GM21786 (cell line): ENCODE results near the gene ING4.

Experiments
- ATAC-seq: cut with Tn5 transposase; IDR thresholded peaks from one replicate; pipeline ENCODE4 v1.9.1; 2021; ENCODE audit not compliant: unreplicated experiment

The ING4 gene

DNA sequence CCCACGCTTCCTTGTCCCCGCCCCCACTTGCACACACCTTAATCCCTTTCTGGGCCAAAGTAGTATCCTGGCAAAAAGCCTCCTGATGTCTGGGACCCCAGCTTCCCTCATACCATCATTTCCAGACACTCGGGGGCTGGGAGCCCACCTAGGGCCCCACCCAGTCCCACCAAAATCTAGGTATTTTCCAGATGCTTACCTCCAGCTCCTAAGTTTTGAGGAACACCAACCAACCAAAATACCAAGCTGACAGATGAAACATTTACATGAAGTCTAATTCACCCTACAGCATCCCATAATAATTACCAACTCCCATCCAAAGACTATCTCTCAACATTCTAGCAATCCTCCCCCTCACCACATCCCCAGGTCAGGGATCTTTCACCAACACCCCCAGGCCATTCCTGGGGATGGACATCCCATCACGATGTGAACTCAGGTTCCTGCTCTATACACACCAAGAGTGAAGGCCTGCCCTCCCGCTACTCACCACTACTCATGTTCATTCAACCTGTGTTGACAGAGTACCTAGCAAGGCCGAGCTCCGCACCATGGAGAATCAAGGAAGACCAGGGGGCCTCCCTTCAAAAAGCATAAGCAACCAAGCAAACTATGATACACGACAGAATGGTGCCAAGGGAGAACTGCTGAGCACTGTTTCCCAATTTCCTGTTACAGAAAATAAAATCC is 54.2 kb downstream of the ING4 start:
- no peak for ATAC-seq

- peak; percentile 47 for ATAC-seq
These were observed 54.9 kb downstream of the ING4 start for GRCh38 chr12:6607751-6608591.

DNA sequence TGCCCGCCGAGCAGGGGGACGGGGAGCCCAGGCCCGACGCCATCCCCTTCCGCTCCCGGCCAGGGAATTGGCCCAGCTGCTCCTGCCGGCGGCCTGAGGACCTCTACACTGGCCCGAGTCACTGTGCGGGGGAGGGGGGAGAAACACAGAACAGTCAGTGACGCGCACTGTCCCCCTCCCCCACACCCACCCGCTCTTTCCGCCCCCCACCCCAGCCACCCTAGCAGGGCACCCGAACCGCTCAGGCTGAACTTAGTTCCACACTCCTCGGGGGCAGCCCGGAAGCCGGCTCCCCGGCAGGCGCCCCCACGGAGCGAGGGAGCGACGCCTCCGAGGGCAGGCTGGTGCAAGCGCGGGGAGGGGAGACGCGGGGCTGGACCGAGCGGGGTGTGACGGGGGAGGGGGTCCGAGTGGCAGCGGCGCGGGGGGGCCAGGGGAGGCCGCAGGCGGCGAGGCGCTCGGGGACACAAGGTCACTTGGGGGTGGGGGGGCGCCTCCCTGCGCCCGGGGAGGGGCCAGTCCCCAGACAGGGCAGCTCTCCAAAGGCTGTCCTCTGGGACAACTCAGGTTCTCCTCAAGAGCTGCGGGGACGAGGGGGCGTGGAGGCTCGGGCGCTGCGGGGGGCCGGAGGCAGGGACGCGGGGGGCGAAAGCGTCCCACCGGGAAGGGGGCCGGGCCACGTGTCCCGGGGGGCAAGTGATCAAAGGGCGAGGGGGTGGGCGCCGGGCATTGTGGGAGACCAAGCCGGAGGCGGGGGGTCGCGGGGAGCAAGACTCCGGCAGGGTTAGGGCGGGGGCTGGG is 56.4 kb downstream of the ING4 start:
- ATAC-seq: no peak

- ATAC-seq: no peak
These were observed 57.2 kb downstream of the ING4 start for GRCh38 chr12:6605421-6606330.

- ATAC-seq: no peak
These were observed 58.5 kb downstream of the ING4 start for GRCh38 chr12:6604259-6605029.

GRCh38 chr12:6603095-6603567 is 59.8 kb downstream of the ING4 start:
- no peak for ATAC-seq

DNA sequence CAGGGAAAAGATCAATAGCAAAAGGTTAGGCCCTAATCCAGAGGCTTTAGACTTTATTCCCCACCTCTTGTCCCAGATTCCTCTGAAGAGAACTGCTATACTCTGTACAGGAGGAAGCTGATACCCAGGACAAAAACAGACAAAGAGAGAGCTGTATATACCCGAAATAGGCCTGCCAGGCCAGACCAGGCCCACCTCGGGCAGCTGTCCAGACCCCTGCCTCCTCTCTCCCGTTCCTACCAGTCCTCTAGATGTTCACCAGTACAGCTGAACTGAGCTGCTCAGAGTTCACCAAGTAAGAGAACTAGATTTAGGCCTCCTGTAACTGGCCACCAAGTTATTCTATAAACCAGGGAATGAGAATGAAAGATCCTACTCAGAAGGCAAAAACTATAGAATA is 60.4 kb downstream of the ING4 start:
- no peak for ATAC-seq
